SU-DHL-6 (cell line): ENCODE results near the gene GABRA1.

Experiments used
- H2AFZ ChIP-seq: fragments of 200-600 bp; sonication (generic); 2 replicates; pipeline ENCODE4 v1.6.1; 2014; ENCODE audit warnings: low read depth, mild to moderate bottlenecking, moderate library complexity, mixed read lengths, antibody characterized with exemption, low read length; ENCODE audit not compliant: severe bottlenecking
- H3F3A ChIP-seq: fragments of 200-600 bp; shearing (Covaris generic); 2 replicates; pipeline ENCODE4 v1.6.0; 2016; ENCODE audit warnings: antibody characterized with exemption, mild to moderate bottlenecking; ENCODE audit not compliant: insufficient read depth
- H3K27ac ChIP-seq: fragments of 200-600 bp; sonication (generic); 2 replicates; pipeline ENCODE4 v1.5.1; 2016; ENCODE audit warnings: low read depth, mild to moderate bottlenecking, low read length, moderate library complexity, mixed read lengths
- H3K27me3 ChIP-seq: fragments of 200-600 bp; sonication (generic), shearing (Covaris generic); 2 replicates; pipeline ENCODE4 v1.6.0; 2014; ENCODE audit warnings: mild to moderate bottlenecking, low read length
- H3K36me3 ChIP-seq: fragments of 200-600 bp; sonication (generic); 2 replicates; pipeline ENCODE4 v1.6.1; 2014; ENCODE audit warnings: mild to moderate bottlenecking, low read length, mixed read lengths
- H3K4me2 ChIP-seq: fragments of 300-600, 200-600 bp; shearing (Covaris generic), sonication (generic); 2 replicates; pipeline ENCODE4 v1.6.0; 2014; ENCODE audit warnings: low read length, low read depth, mild to moderate bottlenecking; ENCODE audit not compliant: poor library complexity, severe bottlenecking
- H3K4me3 ChIP-seq: fragments of 200-600 bp; sonication (generic); 2 replicates; pipeline ENCODE4 v1.5.1; 2014; ENCODE audit warnings: antibody characterized with exemption, low read length, mild to moderate bottlenecking, mixed read lengths; ENCODE audit not compliant: insufficient read depth, poor library complexity, severe bottlenecking
- H3K79me2 ChIP-seq: fragments of 200-600 bp; sonication (generic); 2 replicates; pipeline ENCODE4 v1.6.1; 2014; ENCODE audit warnings: mild to moderate bottlenecking, low read length, moderate library complexity; ENCODE audit not compliant: insufficient read depth
- H3K9ac ChIP-seq: fragments of 200-600 bp; sonication (generic); 2 replicates; pipeline ENCODE4 v1.7.0; 2014; ENCODE audit warnings: mild to moderate bottlenecking, low read length
- H3K9me2 ChIP-seq: fragments of 200-600 bp; sonication (generic); replicated peaks from 2 replicates; pipeline ENCODE4 v1.6.1; 2014; ENCODE audit warnings: low read length; ENCODE audit not compliant: insufficient read depth
- H3K9me3 ChIP-seq: fragments of 200-600 bp; sonication (generic); 2 replicates; pipeline ENCODE4 v1.6.1; 2014; ENCODE audit warnings: low read length, mixed read lengths; ENCODE audit not compliant: insufficient read depth
- H4K20me1 ChIP-seq: fragments of 200-600 bp; sonication (generic); 2 replicates; pipeline ENCODE4 v1.6.1; 2014; ENCODE audit warnings: low read depth, mild to moderate bottlenecking, antibody characterized with exemption, low read length, moderate library complexity, mixed read lengths
- CTCF ChIP-seq: fragments of 200-600 bp; sonication (generic); IDR thresholded peaks from one replicate; pipeline ENCODE4 v1.5.1; 2017; ENCODE audit warnings: antibody characterized with exemption, mild to moderate bottlenecking, low read length, moderate library complexity; ENCODE audit not compliant: insufficient read depth, poor library complexity, severe bottlenecking
- EZH2phosphoT487 ChIP-seq: fragments of 200-600 bp; sonication (generic), shearing (Covaris generic); conservative IDR thresholded peaks from 2 replicates; pipeline ENCODE4 v1.6.1; 2018; ENCODE audit warnings: mild to moderate bottlenecking, antibody characterized with exemption, low read length, moderate library complexity, mixed read lengths

GABRA1 gene

DNA sequence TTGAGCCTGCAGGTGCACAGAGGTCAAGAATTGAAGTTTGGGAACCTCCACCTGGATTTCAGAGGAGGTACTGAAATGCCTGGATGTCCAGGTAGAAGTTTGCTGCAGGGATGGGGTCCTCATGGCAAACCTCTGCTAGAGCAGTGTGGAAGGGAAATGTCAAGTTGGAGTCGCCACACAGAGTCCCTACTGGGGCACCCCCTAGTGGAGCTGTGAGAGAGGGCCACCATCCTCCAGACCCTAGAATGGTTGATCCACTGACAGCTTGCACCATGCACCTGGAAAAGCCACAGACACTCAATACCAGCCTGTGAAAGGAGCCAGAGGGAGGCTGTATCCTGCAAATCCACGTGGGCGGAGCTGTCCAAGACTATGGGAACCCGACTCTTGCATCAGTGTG is 78.0 kb downstream of the GABRA1 start:
- no peaks in the 10 kb centered on the region for H4K20me1 ChIP-seq
- TF ChIP-seq CTCF = no peak
- TF ChIP-seq EZH2phosphoT487 = no peak
- H3F3A ChIP-seq = no peaks in the 10 kb centered on the region
- no peaks in the 10 kb centered on the region for H3K9me2 ChIP-seq
- no peaks in the 10 kb centered on the region for H3K36me3 ChIP-seq
- H3K27ac ChIP-seq = no peak overlapping the region
- H3K79me2 ChIP-seq = no peaks in the 10 kb centered on the region
- H3K27me3 ChIP-seq = no peaks in the 10 kb centered on the region
- no peak overlapping the region for H3K9ac ChIP-seq
- H3K4me2 ChIP-seq = no peak overlapping the region
- H3K9me3 ChIP-seq = no peaks in the 10 kb centered on the region
- H2AFZ ChIP-seq = no peak overlapping the region
- H3K4me3 ChIP-seq = no peak overlapping the region

GRCh38 chr5:161934486-161934885 is 86.6 kb downstream of the GABRA1 start:
- Histone ChIP-seq H4K20me1 (no peaks in the 10 kb centered on the region), H3K36me3 (no peaks in the 10 kb centered on the region), H3K9ac (no peak overlapping the region), H3K27ac (no peak overlapping the region), H3F3A (no peaks in the 10 kb centered on the region), H3K4me2 (no peak overlapping the region), H3K9me3 (no peaks in the 10 kb centered on the region), H2AFZ (no peak overlapping the region), H3K27me3 (no peaks in the 10 kb centered on the region), H3K9me2 (no peaks in the 10 kb centered on the region), H3K79me2 (no peaks in the 10 kb centered on the region), H3K4me3 (no peak overlapping the region)
- no peak for TF ChIP-seq CTCF

GRCh38 chr5:161944974-161945373 is 97.1 kb downstream of the GABRA1 start:
- no peaks in the 10 kb centered on the region for H3K79me2 ChIP-seq

More at GRCh38 chr5:161944974-161945373, 97.1 kb downstream of the GABRA1 start:
- Histone ChIP-seq H3K9me3 (no peaks in the 10 kb centered on the region), H3K4me2 (no peak overlapping the region), H3K27ac (no peak overlapping the region), H3F3A (no peaks in the 10 kb centered on the region), H3K27me3 (no peaks in the 10 kb centered on the region), H2AFZ (no peak overlapping the region), H3K36me3 (no peaks in the 10 kb centered on the region), H4K20me1 (0 out of 2 replicates have a peak, but pooled peaks cover 3% of the 10 kb centered on the region), H3K9ac (no peak overlapping the region), H3K4me3 (no peak overlapping the region), H3K9me2 (no peaks in the 10 kb centered on the region)
- no peak for TF ChIP-seq CTCF
- TF ChIP-seq EZH2phosphoT487 = no peak
